Liver (tissue), 9 donors: ENCODE data around the gene THAP9. TPM values are rescaled to one million over a fixed set of nuclear protein-coding genes. Genes with fewer than 3 reads are reported as not detected.

ENCODE experiments used
- DNase-seq: peaks from one replicate; pipeline ENCODE4 v3.0.0-alpha.2; 2017; ENCODE audit warnings: low spot score
- H3K27ac ChIP-seq, 2 donors: one replicate each; pipeline ENCODE4 v1.7.0; 2013; ENCODE audit warnings: inconsistent platforms in 2 of 2, low read length in 2 of 2, control low read depth in 1 of 2, low read depth in 1 of 2, mild to moderate bottlenecking in 1 of 2
- H3K27me3 ChIP-seq, 4 donors: one replicate each; pipeline versions ENCODE4 v1.6.1 to v1.7.0; 2013; ENCODE audit warnings: low read length in 3 of 4, inconsistent platforms in 1 of 4, mild to moderate bottlenecking in 1 of 4, moderate library complexity in 1 of 4; ENCODE audit not compliant: control insufficient read depth in 4 of 4, insufficient read depth in 4 of 4
- H3K36me3 ChIP-seq, 4 donors: one replicate each; pipeline versions ENCODE4 v1.6.1 to v1.7.0; 2013; ENCODE audit warnings: low read length in 3 of 4, mild to moderate bottlenecking in 3 of 4, low read depth in 1 of 4, moderate library complexity in 1 of 4; ENCODE audit not compliant: control insufficient read depth in 4 of 4, insufficient read depth in 3 of 4
- H3K4me1 ChIP-seq, 4 donors: one replicate each; pipeline versions ENCODE4 v1.6.1 to v1.7.0; 2013; ENCODE audit warnings: low read length in 3 of 4, mild to moderate bottlenecking in 3 of 4, moderate library complexity in 1 of 4; ENCODE audit not compliant: control insufficient read depth in 4 of 4, insufficient read depth in 4 of 4
- H3K4me3 ChIP-seq, 3 donors: one replicate each; pipeline versions ENCODE4 v1.6.1 to v1.7.0; 2013; ENCODE audit warnings: low read length in 3 of 3, control low read depth in 1 of 3, low read depth in 1 of 3, mild to moderate bottlenecking in 1 of 3
- H3K9ac ChIP-seq, 2 donors: one replicate each; pipeline ENCODE4 v1.7.0; 2013; ENCODE audit warnings: low read length in 2 of 2, mild to moderate bottlenecking in 2 of 2, moderate library complexity in 2 of 2, control low read depth in 1 of 2, low read depth in 1 of 2
- H3K9me3 ChIP-seq, 4 donors: one replicate each; pipeline versions ENCODE4 v1.6.1 to v1.7.0; 2013; ENCODE audit warnings: low read length in 3 of 4; ENCODE audit not compliant: control insufficient read depth in 4 of 4
- ATF3 ChIP-seq: IDR thresholded peaks from 2 replicates; pipeline ENCODE4 v1.6.1; 2016; ENCODE audit warnings: antibody characterized with exemption
- CTCF ChIP-seq: fragments of 150-350 bp; IDR thresholded peaks from 2 replicates; pipeline ENCODE4 v1.5.1; 2017; ENCODE audit warnings: improper control_type of control experiment, low read depth, low read length; ENCODE audit not compliant: missing input control
- EGR1 ChIP-seq, 2 donors: IDR thresholded peaks; 2 replicates each; pipeline ENCODE4 v1.6.1; 2016 to 2018; ENCODE audit warnings: antibody characterized with exemption in 2 of 2, low read depth in 2 of 2
- FOXA2 ChIP-seq: IDR thresholded peaks from 2 replicates; pipeline ENCODE4 v1.6.1; 2016; ENCODE audit warnings: antibody characterized with exemption
- GABPA ChIP-seq, 2 donors: IDR thresholded peaks in 1 of 2; conservative IDR thresholded peaks in 1 of 2; 2 replicates each; pipeline ENCODE4 v1.6.1; 2016; ENCODE audit warnings: antibody characterized with exemption in 2 of 2, mild to moderate bottlenecking in 1 of 2, moderate library complexity in 1 of 2
- HNF4A ChIP-seq, 2 donors: conservative IDR thresholded peaks; 2 replicates each; pipeline ENCODE4 v1.6.1; 2016; ENCODE audit warnings: antibody characterized with exemption in 2 of 2, mild to moderate bottlenecking in 2 of 2
- HNF4G ChIP-seq: IDR thresholded peaks from 2 replicates; pipeline ENCODE4 v1.6.1; 2016; ENCODE audit warnings: antibody characterized with exemption
- JUND ChIP-seq, 2 donors: IDR thresholded peaks; 2 replicates each; pipeline ENCODE4 v1.6.1; 2016; ENCODE audit warnings: antibody characterized with exemption in 2 of 2
- NR2F2 ChIP-seq: IDR thresholded peaks from 2 replicates; pipeline ENCODE4 v1.6.1; 2016; ENCODE audit warnings: antibody characterized with exemption
- RAD21 ChIP-seq, 2 donors: IDR thresholded peaks; 2 replicates each; pipeline ENCODE4 v1.6.1; 2016; ENCODE audit warnings: antibody characterized with exemption in 2 of 2, mild to moderate bottlenecking in 2 of 2
- REST ChIP-seq: IDR thresholded peaks from 2 replicates; pipeline ENCODE4 v1.6.1; 2016; ENCODE audit warnings: antibody characterized with exemption, mild to moderate bottlenecking
- RXRA ChIP-seq, 2 donors: IDR thresholded peaks; 2 replicates each; pipeline ENCODE4 v1.6.1; 2017 to 2018; ENCODE audit warnings: antibody characterized with exemption in 2 of 2, mild to moderate bottlenecking in 1 of 2
- SP1 ChIP-seq: IDR thresholded peaks from 2 replicates; pipeline ENCODE4 v1.6.1; 2018; ENCODE audit warnings: antibody characterized with exemption, mild to moderate bottlenecking
- TAF1 ChIP-seq: conservative IDR thresholded peaks from 2 replicates; pipeline ENCODE4 v1.6.1; 2016; ENCODE audit warnings: antibody characterized with exemption, mild to moderate bottlenecking
- YY1 ChIP-seq: IDR thresholded peaks from 2 replicates; pipeline ENCODE4 v1.6.1; 2016; ENCODE audit warnings: antibody characterized with exemption, mild to moderate bottlenecking
- ZBTB33 ChIP-seq: IDR thresholded peaks from 2 replicates; pipeline ENCODE4 v1.6.1; 2016; ENCODE audit warnings: antibody characterized with exemption
- WGBS: extraction: QIAGEN DNeasy Blood & Tissue Kit; methylation state at CpG from one replicate; pipeline ENCODE4 v1.1.7; 2013; 5-methylcytosine and 5-hydroxymethylcytosine counted together
- polyA plus RNA-seq, 2 donors: library from polyadenylated mRNA; stranded (reverse) in 1 of 2; unstranded in 1 of 2; fragments of 200-250 nt in 1 of 2; fragments of >200 nt in 1 of 2; fragmentation: Nextera tagmentation in 1 of 2; extraction: Ambion mirVana in 1 of 2; gene quantifications; one replicate each; pipeline versions ENCODE4 v1.2.1 to v1.2.3, GENCODE V29; 2013 to 2015
- total RNA-seq, 2 donors: library from RNA; depleted of rRNA; stranded (reverse); fragments of >200 nt; gene quantifications; one replicate each; pipeline ENCODE4 v1.2.3, GENCODE V29; 2014
- donor health status: healthy.
- donor health status: healthy.
- donor health status: healthy.
- donor health status: healthy.
- donor health status: healthy.

Gene THAP9
- total and polyA plus RNA-seq, 4 donors: 1.1 to 5.9 (median 3.4) TPM

- Histone ChIP-seq H3K9ac (no peak overlapping the region), H3K27me3 (no peaks in the 10 kb centered on the region), H3K9me3 (no peaks in the 10 kb centered on the region), H3K27ac (no peak overlapping the region), H3K4me3 (no peak overlapping the region), H3K36me3 (peaks cover 0 to 15% (median 3%) of the 10 kb centered on the region in 4 donors), H3K4me1 (peaks cover 0 to 11% (median 3%) of the 10 kb centered on the region in 4 donors)
- DNase-seq: no peak
- WGBS: 86% methylated on average over 2 of the region's 2 CpGs
- no peak for TF ChIP-seq ZBTB33
- no peak for TF ChIP-seq CTCF
- TF ChIP-seq TAF1: no peak
- TF ChIP-seq ATF3: no peak
- no peak for TF ChIP-seq HNF4A (conservative IDR thresholded peaks at IDR 0.05)
- no peak for TF ChIP-seq RXRA (IDR thresholded peaks at IDR 0.05)
- no peak for TF ChIP-seq FOXA2
- no peak for TF ChIP-seq NR2F2
These were observed 4.7 kb downstream of the THAP9 start for GRCh38 chr4:82905205-82905604.

GRCh38 chr4:82906469-82906868 is 5.9 kb downstream of the THAP9 start:
- no peak for DNase-seq
- Histone ChIP-seq H3K27ac (no peak overlapping the region), H3K36me3 (peaks cover 0 to 21% (median 5%) of the 10 kb centered on the region in 4 donors), H3K27me3 (no peaks in the 10 kb centered on the region), H3K4me1 (peaks cover 0 to 8% (median 3%) of the 10 kb centered on the region in 4 donors), H3K9ac (no peak overlapping the region), H3K4me3 (no peak overlapping the region), H3K9me3 (no peaks in the 10 kb centered on the region)
- 97% methylated on average over 3 of the region's 3 CpGs for WGBS
- TF ChIP-seq RAD21 (IDR thresholded peaks at IDR 0.05) (no peak), HNF4A (conservative IDR thresholded peaks at IDR 0.05) (no peak), ZBTB33 (no peak), JUND (IDR thresholded peaks at IDR 0.05) (no peak), GABPA (IDR thresholded peaks at IDR 0.05 in 1 of 2, conservative IDR thresholded peaks at IDR 0.05 in 1 of 2) (no peak)

GRCh38 chr4:82909326-82909725 is 8.8 kb downstream of the THAP9 start:
- no peak for DNase-seq
- WGBS: 81% methylated on average over 1 of the region's 1 CpG
- Histone ChIP-seq H3K27ac (no peak overlapping the region), H3K9ac (no peak overlapping the region), H3K4me3 (no peak overlapping the region), H3K9me3 (no peaks in the 10 kb centered on the region), H3K36me3 (peaks cover 0 to 21% (median 6%) of the 10 kb centered on the region in 4 donors), H3K4me1 (peaks cover 0 to 4% (median 0%) of the 10 kb centered on the region in 4 donors), H3K27me3 (no peaks in the 10 kb centered on the region)
- TF ChIP-seq SP1 (no peak), TAF1 (no peak), EGR1 (IDR thresholded peaks at IDR 0.05; ENCODE audit: low read depth in 2 of 2) (no peak), ZBTB33 (no peak), REST (no peak), YY1 (no peak), HNF4G (no peak)
